Osteoblast (primary cell): ENCODE measurements around the gene EDEM1. TPM values are rescaled to one million over a fixed set of nuclear protein-coding genes. Genes with fewer than 3 reads are reported as not detected.

Experiments used
- DNase-seq: peaks from one replicate; pipeline ENCODE4 v3.0.0; 2011; ENCODE audit warnings: low spot score, mixed read lengths; ENCODE audit not compliant: insufficient read length; ENCODE audit errors: missing footprints
- H2AFZ ChIP-seq: 2 replicates; pipeline ENCODE4 v1.6.0; 2011; ENCODE audit warnings: mild to moderate bottlenecking, low read length
- H3K27ac ChIP-seq: 2 replicates; pipeline ENCODE4 v1.5.1; 2011; ENCODE audit warnings: mild to moderate bottlenecking, low read depth, low read length, moderate library complexity
- H3K27me3 ChIP-seq: 2 replicates; pipeline ENCODE4 v1.6.0; 2012; ENCODE audit warnings: mild to moderate bottlenecking, control low read depth, inconsistent platforms, low read length, moderate library complexity; ENCODE audit not compliant: insufficient read depth
- H3K36me3 ChIP-seq: 2 replicates; pipeline ENCODE4 v1.5.1; 2011; ENCODE audit warnings: mild to moderate bottlenecking, low read length, control low read depth, moderate library complexity; ENCODE audit not compliant: insufficient read depth
- H3K4me1 ChIP-seq: 2 replicates; pipeline ENCODE4 v1.5.1; 2011; ENCODE audit warnings: mild to moderate bottlenecking, low read length, control low read depth, moderate library complexity; ENCODE audit not compliant: insufficient read depth
- H3K4me2 ChIP-seq: 2 replicates; pipeline ENCODE4 v1.6.0; 2011; ENCODE audit warnings: mild to moderate bottlenecking, low read length; ENCODE audit not compliant: insufficient read depth
- H3K4me3 ChIP-seq: fragments of 200-600 bp; sonication (generic); 3 replicates; pipeline ENCODE4 v1.5.1; 2012; ENCODE audit warnings: mild to moderate bottlenecking, low read length, inconsistent platforms; ENCODE audit not compliant: insufficient read depth
- H3K79me2 ChIP-seq: 2 replicates; pipeline ENCODE4 v1.6.0; 2012; ENCODE audit warnings: mild to moderate bottlenecking, low read length, control low read depth, inconsistent platforms; ENCODE audit not compliant: insufficient read depth
- H3K9me3 ChIP-seq: 2 replicates; pipeline ENCODE4 v1.5.1; 2011; ENCODE audit warnings: low read depth, low read length, control low read depth
- H4K20me1 ChIP-seq: 2 replicates; pipeline ENCODE4 v1.6.0; 2012; ENCODE audit warnings: mild to moderate bottlenecking, low read length, control low read depth; ENCODE audit not compliant: insufficient read depth
- total RNA-seq: library from RNA; depleted of rRNA; stranded (reverse); fragments of >200 nt; gene quantifications from 2 replicates; pipeline ENCODE4 v1.2.3, GENCODE V29; 2012
- TF ChIP-seq, protein P1 (sequence below): IDR thresholded peaks from 2 replicates; pipeline ENCODE4 v1.5.1; 2011; ENCODE audit warnings: mild to moderate bottlenecking, low read depth, low read length, moderate library complexity; ENCODE audit errors: extremely low read depth

The EDEM1 gene
- total RNA-seq, 1 donor: 38.7 TPM

DNA sequence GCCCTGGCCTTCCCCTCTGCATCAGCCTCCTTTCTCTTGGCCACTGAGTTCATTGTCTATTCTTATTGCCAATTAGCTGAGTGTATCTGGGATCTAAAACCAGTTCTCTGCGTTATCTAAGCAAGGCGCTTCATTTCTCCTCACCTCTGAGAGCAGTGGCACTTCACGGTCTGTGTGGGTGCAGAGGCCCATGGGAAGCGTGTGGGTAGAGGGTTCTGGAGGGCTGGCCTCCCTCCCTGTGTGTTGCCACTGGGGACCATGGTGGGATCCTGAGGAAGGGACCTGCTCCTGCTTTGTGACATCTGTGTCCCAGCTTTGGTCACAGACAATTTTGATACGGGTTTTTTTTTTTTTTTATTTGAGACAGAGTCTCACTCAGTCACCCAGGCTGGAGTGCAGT lies 32.7 kb downstream of the EDEM1 start:
- TF ChIP-seq, protein P1, sequence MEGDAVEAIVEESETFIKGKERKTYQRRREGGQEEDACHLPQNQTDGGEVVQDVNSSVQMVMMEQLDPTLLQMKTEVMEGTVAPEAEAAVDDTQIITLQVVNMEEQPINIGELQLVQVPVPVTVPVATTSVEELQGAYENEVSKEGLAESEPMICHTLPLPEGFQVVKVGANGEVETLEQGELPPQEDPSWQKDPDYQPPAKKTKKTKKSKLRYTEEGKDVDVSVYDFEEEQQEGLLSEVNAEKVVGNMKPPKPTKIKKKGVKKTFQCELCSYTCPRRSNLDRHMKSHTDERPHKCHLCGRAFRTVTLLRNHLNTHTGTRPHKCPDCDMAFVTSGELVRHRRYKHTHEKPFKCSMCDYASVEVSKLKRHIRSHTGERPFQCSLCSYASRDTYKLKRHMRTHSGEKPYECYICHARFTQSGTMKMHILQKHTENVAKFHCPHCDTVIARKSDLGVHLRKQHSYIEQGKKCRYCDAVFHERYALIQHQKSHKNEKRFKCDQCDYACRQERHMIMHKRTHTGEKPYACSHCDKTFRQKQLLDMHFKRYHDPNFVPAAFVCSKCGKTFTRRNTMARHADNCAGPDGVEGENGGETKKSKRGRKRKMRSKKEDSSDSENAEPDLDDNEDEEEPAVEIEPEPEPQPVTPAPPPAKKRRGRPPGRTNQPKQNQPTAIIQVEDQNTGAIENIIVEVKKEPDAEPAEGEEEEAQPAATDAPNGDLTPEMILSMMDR: no peak
- no peak for DNase-seq
- Histone ChIP-seq H4K20me1 (peaks cover 2% of the 10 kb centered on the region), H3K4me1 (peaks cover 4% of the 10 kb centered on the region), H2AFZ (no peak overlapping the region), H3K27ac (no peak overlapping the region), H3K27me3 (no peaks in the 10 kb centered on the region), H3K9me3 (no peaks in the 10 kb centered on the region), H3K36me3 (peaks cover 26% of the 10 kb centered on the region), H3K79me2 (no peaks in the 10 kb centered on the region), H3K4me2 (no peak overlapping the region), H3K4me3 (no peak overlapping the region)

DNA sequence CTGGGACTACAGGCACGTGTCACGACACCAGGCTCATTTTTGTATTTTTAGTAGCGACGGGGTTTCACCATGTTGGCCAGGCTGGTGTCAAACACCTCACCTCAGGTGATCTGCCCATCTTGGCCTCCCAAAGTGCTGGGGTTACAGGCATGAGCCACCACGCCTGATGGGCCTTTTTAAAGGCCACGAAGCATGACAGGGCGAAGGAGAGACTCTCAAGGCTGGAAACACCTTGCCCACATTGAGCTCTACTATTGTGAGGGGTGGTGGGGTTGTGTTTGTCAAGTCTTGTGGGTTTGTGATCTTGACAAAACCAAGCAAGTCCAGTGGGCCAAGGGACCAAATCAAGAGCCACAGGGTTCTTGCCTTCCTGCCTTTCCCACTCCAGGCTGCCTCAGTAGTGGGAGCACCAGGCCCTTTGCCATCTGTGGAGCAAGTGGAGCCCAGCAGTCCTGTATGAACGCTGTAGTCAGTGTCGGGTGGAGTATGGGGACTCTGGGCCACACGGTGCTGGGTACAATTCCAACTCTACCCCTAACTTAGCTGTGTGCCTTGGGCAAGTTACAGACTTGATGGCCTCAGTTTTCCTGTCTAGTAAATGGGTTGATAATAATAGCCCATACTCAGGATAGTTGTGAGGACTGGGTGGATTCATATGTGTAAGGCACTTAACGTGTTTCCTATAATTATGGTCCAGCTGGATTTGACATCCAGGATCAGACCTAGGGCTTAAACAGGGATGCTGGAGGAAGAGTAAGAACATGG lies 33.3 kb downstream of the EDEM1 start:
- Histone ChIP-seq H2AFZ (no peak overlapping the region), H4K20me1 (peaks cover 2% of the 10 kb centered on the region), H3K79me2 (no peaks in the 10 kb centered on the region), H3K4me3 (no peak overlapping the region), H3K27me3 (no peaks in the 10 kb centered on the region), H3K4me2 (no peak overlapping the region), H3K4me1 (peaks cover 4% of the 10 kb centered on the region), H3K36me3 (peaks cover 20% of the 10 kb centered on the region), H3K9me3 (no peaks in the 10 kb centered on the region), H3K27ac (no peak overlapping the region)
- TF ChIP-seq, protein P1: no peak
- DNase-seq: no peak

DNA sequence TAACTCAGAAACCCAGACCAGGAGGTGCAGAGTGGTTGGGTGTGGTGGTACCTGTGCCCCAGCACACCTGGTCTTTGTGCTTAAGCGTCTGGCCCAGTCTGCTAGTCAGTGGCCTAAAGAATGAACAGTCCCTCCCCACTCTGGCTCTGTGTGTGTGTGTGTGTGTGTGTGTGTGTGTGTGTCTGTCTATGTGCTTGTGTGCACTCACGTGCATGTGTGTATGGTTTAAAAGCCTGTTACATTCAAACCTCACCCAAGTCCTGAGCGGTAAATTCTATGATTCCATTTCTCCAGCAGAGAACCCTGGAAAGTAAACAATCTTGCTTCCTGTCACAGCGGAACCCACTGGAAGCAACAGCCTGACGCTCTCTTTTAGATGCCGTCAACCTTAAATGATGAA lies 34.2 kb downstream of the EDEM1 start:
- Histone ChIP-seq H2AFZ (no peak overlapping the region), H3K27ac (no peak overlapping the region), H3K9me3 (no peaks in the 10 kb centered on the region), H3K79me2 (no peaks in the 10 kb centered on the region), H4K20me1 (peaks cover 2% of the 10 kb centered on the region), H3K36me3 (peaks cover 12% of the 10 kb centered on the region), H3K4me2 (no peak overlapping the region), H3K4me1 (peaks cover 4% of the 10 kb centered on the region), H3K4me3 (no peak overlapping the region), H3K27me3 (no peaks in the 10 kb centered on the region)
- DNase-seq: no peak
- TF ChIP-seq, protein P1: no peak

DNA sequence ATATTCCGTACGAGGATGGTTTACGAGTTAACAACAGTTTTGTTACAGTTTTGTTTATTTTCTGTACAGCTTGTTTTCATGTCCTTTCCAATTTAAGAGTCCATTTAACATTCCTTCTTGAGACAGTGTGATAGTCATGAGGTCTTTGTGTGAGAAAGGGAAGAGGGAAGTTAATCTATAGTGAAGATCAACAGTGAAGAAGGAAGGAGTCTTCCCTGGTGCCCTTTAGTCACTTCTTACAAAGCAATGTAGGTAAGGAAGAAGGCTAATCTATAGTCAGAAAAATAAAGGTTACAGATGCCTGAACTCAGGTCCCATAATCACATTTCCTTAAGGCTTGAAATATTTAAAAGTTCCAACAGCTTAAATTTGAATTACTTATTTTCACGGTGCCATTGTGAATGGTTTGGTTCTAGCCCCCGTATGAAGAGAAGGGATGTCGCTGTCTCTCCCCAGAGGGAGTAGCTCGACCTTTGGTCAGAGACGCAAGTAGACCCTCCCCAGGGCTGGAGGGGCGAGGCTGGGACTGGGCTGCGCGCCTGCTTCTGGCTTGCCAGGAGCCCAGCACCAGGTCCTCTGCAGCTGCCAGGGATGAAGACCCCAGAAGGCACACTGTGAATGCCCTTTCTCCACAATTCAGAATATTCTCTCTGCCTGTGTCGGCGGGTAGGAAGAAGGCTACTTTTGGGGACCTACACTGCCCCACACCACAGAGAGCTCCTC lies 34.9 kb downstream of the EDEM1 start:
- H3K79me2 ChIP-seq: no peaks in the 10 kb centered on the region
- H3K4me1 ChIP-seq: peaks cover 4% of the 10 kb centered on the region
- no peak overlapping the region for H3K4me3 ChIP-seq
- H3K36me3 ChIP-seq: peaks cover 5% of the 10 kb centered on the region
- no peak overlapping the region for H3K4me2 ChIP-seq
- H2AFZ ChIP-seq: no peak overlapping the region
- H3K27ac ChIP-seq: no peak overlapping the region
- DNase-seq: no peak
- H4K20me1 ChIP-seq: peaks cover 2% of the 10 kb centered on the region
- TF ChIP-seq, protein P1: no peak
- no peaks in the 10 kb centered on the region for H3K27me3 ChIP-seq
- H3K9me3 ChIP-seq: no peaks in the 10 kb centered on the region
